HG03378 (cell line): ENCODE data around the gene OPCML.

Experiments used
- ATAC-seq: cut with Tn5 transposase; IDR thresholded peaks from one replicate; pipeline ENCODE4 v1.9.1; 2021; ENCODE audit warnings: mild to moderate bottlenecking, moderate library complexity; ENCODE audit not compliant: unreplicated experiment

The OPCML gene

DNA sequence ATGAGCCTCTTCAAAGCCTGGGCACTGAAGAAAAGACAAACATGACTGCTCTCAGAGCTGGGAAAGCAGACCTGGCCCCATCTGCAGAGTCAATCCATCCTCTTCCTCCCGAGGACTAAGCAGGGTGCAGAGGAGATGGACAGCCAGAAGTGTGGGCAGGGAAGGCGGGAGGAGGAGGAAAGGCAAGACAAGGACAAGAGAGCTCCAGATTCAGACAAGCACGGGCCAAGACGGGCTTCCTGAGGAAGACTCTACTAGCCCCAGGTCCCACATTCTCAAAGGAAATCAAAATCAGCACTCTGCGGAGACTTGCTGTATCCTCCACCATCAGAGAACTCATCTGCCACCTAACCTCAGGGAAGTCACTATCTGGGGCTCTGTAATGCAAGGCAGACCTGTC is 28.5 kb downstream of the OPCML start:
- no peak for ATAC-seq

GRCh38 chr11:133503236-133503635 is 29.1 kb downstream of the OPCML start:
- ATAC-seq = no peak

DNA sequence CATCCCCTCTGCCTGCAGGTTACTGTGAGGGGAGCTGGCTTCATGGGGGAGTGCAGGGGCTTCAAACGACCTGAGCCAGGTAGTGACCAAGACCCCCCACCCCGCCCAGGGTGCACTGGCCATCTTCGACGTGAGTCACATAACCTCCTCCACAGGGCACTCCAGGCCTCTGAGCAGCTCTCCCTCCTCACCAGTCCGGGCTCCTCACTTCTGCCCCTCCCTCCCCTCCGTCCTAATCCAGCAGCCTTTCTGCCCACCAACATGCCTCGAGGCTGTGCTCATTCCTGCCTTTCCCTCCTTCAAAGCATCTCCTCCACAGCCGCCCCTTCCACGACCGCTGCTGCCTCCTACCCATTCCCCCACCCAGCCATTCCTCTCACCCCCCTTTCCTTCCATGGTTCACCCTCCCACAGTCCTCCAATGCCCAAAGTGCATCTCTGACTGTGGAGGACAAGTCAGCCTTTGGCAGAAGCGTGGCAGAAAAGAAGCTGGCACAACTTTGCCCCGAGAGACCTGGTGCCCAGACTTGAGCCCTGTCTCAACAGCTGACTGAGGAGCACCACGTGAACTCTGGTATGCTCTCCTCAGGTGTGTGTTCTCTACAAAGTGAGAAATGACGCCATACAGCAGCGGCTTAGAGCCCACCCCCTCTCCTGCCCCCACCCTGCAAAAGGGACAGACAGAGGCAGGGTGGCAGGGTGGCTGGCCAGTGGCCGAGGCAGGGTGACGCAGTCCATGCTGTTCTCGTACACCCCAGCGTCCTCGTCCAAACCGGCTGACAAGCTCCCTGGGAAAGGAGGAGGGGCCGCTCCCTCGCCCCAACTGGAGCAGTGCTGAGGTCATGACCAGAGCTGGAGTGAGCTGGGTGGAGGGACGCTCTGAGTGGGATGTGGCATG is 30.4 kb downstream of the OPCML start:
- no peak for ATAC-seq

GRCh38 chr11:133500936-133501335 is 31.4 kb downstream of the OPCML start:
- ATAC-seq = no peak

GRCh38 chr11:133500435-133500834 is 31.9 kb downstream of the OPCML start:
- no peak for ATAC-seq

DNA sequence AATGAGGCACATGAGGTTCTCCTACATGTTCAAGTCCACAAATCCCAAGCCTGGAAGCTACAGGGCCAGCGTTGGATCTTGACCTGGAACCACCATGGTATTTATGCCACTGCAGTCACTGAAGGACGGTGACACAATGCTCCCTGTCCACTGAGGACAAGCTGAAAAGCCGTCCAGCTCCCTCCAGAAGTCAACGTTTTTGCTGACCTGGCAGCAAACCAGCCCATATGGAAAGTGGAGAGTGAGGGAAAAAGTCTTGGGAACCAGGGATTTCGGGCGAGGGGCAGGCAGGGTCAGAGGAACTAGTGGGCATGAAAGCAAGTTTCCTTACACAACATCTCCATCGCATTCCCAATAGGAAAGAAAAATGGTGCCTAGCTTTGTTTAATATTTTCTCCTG is 33.3 kb downstream of the OPCML start:
- no peak for ATAC-seq

DNA sequence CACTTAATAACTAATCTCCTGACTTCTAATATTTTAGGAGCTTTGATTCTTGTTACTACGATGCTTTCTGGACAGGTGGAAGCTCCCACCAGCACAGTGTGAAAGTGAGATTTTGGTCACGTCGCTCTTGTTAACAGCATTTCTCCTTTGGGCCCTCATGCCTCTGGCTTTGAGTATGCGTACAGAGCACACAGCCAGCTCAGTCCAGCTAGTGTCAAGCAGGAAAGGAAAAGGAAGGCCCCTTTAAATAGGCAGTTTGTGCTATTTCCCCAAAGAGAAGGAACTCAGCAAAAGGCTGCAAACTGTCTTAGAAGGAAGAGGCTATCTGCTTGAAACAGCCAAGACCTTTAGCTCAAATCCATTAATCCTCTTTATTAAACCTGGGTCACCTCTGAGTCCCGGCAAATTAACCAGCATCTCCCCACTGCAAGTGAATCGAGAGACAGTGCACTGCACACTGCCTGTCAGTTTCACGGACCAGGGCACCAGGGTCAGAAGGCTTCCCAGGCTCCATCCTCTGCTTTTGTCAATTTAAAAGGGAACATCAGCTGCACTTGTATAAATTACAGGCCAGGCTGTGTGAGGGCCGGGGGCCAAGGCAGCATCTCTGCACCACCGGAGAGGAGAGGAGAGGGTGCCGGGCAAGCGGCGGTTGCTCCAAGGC is 34.7 kb downstream of the OPCML start:
- no peak for ATAC-seq

DNA sequence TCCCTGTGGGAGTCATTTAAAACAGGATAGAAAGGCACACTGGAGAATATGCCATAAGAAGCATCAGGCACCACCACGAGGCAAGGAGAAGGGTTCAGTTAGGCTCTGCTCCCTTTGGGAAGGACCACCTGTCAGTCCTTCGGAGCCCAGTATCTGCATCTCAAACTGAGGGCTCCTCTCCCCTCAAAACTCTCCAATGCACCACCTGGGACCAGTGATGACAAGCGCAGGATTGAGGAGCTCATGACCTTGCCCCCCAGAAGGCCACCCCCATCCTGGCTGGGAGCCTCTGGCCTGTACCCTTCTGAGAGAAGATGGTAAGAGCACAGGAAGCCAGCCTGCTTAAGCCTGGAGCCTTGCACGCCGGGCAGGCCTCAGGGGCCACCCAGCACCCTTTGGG is 39.4 kb downstream of the OPCML start:
- no peak for ATAC-seq

- ATAC-seq = no peak
Measured at GRCh38 chr11:133491680-133492383, 40.5 kb downstream of the OPCML start.

DNA sequence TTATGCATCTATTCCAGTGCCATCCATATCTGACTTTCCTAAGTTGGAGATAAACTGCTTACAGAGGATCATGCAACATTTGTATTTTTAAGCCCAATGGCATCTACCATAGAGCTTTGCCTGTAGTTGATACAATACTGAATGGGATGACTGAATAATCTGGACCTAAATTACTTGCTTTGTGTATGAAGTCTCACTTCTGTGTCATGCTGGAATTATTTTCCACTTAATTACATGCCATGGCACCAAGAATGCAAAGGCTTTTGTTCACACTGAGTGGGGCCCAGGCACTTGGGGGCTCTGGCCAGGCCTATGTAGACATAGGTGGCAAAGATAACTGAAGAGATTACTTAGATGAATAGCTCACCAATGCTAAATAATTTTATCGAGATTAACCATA is 51.6 kb downstream of the OPCML start:
- ATAC-seq = no peak

DNA sequence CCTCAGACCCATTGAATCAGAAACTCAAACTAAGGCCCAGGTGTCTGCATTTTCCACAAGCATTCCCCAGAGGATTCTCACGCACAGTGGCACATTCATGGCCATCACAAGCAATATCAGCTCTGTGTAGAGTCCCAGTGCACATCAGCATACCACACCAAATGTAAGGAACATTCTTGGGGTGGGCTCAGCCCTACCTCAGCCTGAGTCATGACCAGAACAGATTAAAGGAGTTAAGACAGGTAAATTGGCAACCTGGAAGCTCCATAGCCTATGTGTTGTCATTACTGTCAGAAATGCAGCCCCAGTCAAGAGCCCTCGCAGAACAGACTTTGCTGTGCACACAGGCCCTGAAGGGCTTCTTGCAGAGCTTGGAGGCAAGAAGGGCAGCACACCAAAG is 53.1 kb downstream of the OPCML start:
- no peak for ATAC-seq

DNA sequence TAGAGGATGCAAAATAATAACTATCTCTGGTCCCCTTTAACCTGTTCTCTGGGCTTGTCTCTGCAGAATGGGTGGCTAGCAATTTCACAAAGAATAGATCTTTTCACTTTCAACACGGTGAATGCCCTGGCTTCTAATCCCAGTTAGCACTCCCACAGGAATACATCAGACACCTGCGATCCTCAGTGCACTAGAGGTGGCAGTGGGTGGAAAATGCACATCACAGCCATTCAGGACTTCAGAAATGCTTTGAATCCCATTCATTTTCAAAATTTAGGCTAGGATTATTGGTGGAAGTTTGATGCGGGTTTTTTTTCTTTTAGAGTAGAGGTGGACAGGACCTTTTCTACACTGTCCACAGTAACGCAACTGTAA is 55.1 kb downstream of the OPCML start:
- ATAC-seq = no peak

GRCh38 chr11:133476570-133477250 is 55.6 kb downstream of the OPCML start:
- no peak for ATAC-seq

GRCh38 chr11:133474461-133474860 is 57.8 kb downstream of the OPCML start:
- ATAC-seq = no peak

DNA sequence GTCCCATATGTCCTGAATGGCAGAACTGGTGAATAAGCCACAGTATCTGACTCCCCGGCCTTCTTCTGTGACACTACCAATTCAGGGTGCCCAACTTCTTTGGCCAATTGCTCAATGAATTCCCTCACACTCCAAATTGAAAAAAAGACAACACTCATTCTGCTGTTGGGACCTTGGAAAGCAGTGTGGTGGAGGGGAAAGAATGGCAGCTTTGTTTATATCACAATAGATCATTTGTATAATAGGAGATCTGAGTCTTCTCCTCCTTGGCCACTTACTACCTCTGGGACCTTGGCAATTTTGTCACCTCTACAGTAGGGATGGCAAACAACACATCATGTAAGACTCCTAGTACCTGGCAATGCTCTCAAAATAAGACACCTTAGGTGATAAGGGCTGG is 64.6 kb downstream of the OPCML start:
- ATAC-seq = no peak

DNA sequence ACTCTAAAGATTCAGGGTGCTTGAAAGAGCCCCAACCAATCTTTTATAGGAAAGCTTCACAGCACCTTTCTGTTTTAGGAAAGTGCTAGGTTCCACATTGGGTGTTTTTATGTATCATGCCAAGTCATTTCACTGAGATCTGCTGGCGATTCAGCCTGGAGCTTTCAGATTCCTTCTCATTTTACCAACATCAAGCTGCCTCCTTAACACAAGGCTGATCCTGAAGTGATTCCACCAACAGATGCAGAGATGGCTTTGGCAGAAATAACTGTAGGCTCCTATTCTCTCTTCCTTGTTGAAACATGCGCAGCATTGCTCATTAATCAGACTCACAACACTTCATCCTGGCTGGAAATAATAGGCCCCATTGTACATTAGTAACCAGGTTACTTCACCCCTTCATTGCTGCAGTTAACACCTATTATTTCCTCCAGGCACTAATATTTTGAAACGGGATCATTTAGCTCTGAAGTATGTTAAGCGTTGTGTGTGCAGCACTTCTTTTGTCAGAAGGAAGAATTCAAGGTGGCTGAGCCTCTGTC is 89.0 kb downstream of the OPCML start:
- no peak for ATAC-seq

DNA sequence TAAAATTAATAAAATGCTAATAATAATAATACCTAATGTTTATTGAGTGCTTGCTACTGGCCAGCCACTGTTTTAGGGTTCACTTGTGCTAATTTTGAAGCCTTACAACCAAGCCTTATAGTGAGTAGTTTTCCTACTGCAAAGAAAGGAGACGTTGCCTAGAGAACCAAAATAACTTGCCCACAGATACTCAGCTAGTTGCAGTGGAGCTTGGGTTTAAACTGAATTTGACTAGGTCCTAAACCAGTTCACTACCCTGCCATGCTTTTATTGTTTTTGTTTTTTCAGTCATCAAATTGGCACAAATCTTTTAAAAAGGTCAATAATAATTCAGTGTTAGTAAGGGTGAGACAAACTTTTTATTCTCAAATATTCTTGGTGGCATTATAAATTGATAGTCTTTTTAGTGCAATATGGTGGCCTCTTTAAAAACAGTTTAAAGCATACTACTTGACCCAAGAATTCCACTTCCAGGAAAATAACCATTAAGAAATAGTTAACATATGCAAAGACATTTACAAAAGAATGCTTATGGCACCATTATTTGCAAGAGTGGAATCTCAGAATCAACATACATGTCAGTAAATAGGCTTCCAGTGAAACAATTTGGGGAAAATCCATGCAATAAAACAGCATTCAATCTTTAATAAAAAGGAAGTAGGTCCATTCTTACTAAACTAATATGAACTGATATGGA is 90.2 kb downstream of the OPCML start:
- ATAC-seq = no peak

GRCh38 chr11:133425992-133426391 is 106.3 kb downstream of the OPCML start:
- ATAC-seq = no peak

DNA sequence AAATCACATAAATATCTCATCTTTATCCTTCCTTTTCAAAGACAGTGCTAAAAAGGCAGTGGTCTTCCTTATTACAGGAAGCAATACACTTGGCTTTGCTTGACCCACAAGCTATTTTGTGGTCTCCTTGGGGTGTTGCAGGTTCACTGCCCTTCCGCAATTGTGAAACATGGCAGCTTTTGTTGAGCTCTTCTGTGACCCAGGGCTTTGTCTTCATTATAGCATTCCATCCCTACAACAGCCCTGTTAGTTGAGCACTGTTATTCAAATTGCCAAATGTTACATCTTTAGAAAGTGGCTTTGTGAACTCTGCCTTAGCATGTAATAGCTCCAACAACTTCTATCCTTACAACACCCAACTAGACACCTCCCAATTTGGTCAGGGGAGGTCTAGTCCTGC is 107.1 kb downstream of the OPCML start:
- ATAC-seq = no peak

GRCh38 chr11:133418218-133418617 is 114.1 kb downstream of the OPCML start:
- no peak for ATAC-seq
